Muscle of leg (tissue), 11 donors: ENCODE data around the gene CAB39L. TPM values are rescaled to one million over a fixed set of nuclear protein-coding genes. Genes with fewer than 3 reads are reported as not detected.
"Not testable (repeated sequence)": the region's sequence is repeated elsewhere in the genome, so short reads cannot be mapped to it uniquely, and the experiment has no call there.

Experiments used
- DNase-seq: peaks from one replicate; pipeline ENCODE4 v3.0.0; 2013
- H3K27ac ChIP-seq: one replicate; pipeline ENCODE4 v1.5.1; 2013; ENCODE audit warnings: mild to moderate bottlenecking, low read length, control low read depth
- H3K27me3 ChIP-seq: one replicate; pipeline ENCODE4 v1.6.1; 2013; ENCODE audit warnings: low read length; ENCODE audit not compliant: control insufficient read depth, insufficient read depth
- H3K36me3 ChIP-seq: one replicate; pipeline ENCODE4 v1.6.1; 2013; ENCODE audit warnings: low read length; ENCODE audit not compliant: control insufficient read depth, insufficient read depth
- H3K4me1 ChIP-seq: one replicate; pipeline ENCODE4 v1.6.1; 2013; ENCODE audit warnings: low read length; ENCODE audit not compliant: control insufficient read depth, insufficient read depth
- H3K4me3 ChIP-seq: one replicate; pipeline ENCODE4 v1.5.1; 2013; ENCODE audit warnings: low read length, control low read depth
- H3K9me3 ChIP-seq: replicated peaks from 2 replicates; pipeline ENCODE4 v1.6.1; 2013; ENCODE audit warnings: low read depth, low read length; ENCODE audit not compliant: control insufficient read depth
- WGBS: methylation state at CpG from one replicate; pipeline ENCODE4 v1.1.5; 2013; ENCODE audit warnings: missing lambda C conversion rate; ENCODE audit not compliant: insufficient coverage; 5-methylcytosine and 5-hydroxymethylcytosine counted together
- polyA plus RNA-seq, 8 donors: library from polyadenylated mRNA; unstranded; fragments of 120-200 nt; gene quantifications; one replicate each; pipeline versions ENCODE4 v1.2.1 to v1.2.3, GENCODE V29; 2013; ENCODE audit warnings: inconsistent platforms in 1 of 8, low replicate concordance in 1 of 8; ENCODE audit not compliant: insufficient read length in 8 of 8, insufficient read depth in 1 of 8
- total RNA-seq: library from RNA; stranded (reverse); fragments of 120-200 nt; gene quantifications from one replicate; pipeline ENCODE4 v1.2.4, GENCODE V29; 2013

Gene CAB39L
- total and polyA plus RNA-seq, 9 donors: 3.5 to 6.1 (median 4.5) TPM

- no peak for DNase-seq
- H3K36me3 ChIP-seq: no peaks in the 10 kb centered on the region
These were observed 107.2 kb downstream of the CAB39L start for GRCh38 chr13:49336655-49337054.

GRCh38 chr13:49330546-49330864, 113.4 kb downstream of the CAB39L start:
- Histone ChIP-seq H3K27me3 (no peaks in the 10 kb centered on the region), H3K36me3 (no peaks in the 10 kb centered on the region), H3K4me3 (no peak overlapping the region), H3K9me3 (no peaks in the 10 kb centered on the region), H3K27ac (no peak overlapping the region), H3K4me1 (no peaks in the 10 kb centered on the region)
- DNase-seq: no peak
- no CpG with 5 or more reads among the region's 1 CpG for WGBS

More at GRCh38 chr13:49336655-49337054, 107.2 kb downstream of the CAB39L start:
- Histone ChIP-seq H3K27ac (no peak overlapping the region), H3K4me3 (no peak overlapping the region), H3K27me3 (no peaks in the 10 kb centered on the region), H3K9me3 (no peaks in the 10 kb centered on the region), H3K4me1 (no peaks in the 10 kb centered on the region)
- 89% methylated on average over 3 of the region's 4 CpGs for WGBS

GRCh38 chr13:49329831-49330545, 113.9 kb downstream of the CAB39L start:
- 84% methylated on average over 6 of the region's 8 CpGs for WGBS
- Histone ChIP-seq H3K4me1 (no peaks in the 10 kb centered on the region), H3K9me3 (no peaks in the 10 kb centered on the region), H3K27me3 (no peaks in the 10 kb centered on the region), H3K4me3 (no peak overlapping the region), H3K27ac (no peak overlapping the region), H3K36me3 (no peaks in the 10 kb centered on the region)
- DNase-seq: no peak

- H3K27ac ChIP-seq, H3K9me3 ChIP-seq: not testable (repeated sequence)
These were observed 116.7 kb downstream of the CAB39L start for GRCh38 chr13:49327145-49327544.

DNA sequence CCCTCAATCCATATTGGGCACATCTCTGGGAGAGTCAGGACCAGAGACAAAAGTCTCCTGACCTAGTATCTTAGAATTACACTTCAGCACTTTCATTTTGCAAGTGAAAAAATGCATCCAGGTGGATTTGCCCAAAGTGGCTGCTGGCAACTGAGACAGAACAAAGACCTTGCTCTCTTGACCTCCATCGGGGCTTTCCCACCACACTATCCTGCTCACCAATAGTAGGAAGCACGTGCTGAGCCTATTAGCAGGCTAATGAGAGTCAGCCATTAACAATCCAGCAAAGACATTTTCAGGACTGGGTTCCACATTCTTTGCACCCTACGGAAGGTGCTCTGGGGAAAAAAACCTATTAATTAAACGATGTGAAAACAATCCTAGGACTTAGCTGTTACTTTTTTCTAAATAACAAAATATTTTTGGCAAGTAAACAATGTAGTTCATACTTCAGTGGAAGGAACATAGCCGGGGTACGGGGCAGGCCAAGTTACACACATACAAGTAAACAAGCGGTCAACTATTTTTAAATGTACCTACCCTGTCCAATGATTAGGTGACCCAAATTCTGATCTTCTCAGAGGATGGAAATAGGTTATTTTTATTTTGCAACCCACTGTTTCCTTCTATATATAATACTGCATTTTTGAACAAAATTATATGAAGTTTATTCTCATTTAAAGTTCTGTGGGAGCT, 117.5 kb downstream of the CAB39L start:
- no peaks in the 10 kb centered on the region for H3K4me1 ChIP-seq
- no peaks in the 10 kb centered on the region for H3K36me3 ChIP-seq
- whole genome bisulfite sequencing: 67% methylated on average over 1 of the region's 7 CpGs
- no peak overlapping the region for H3K4me3 ChIP-seq
- H3K27me3 ChIP-seq: no peaks in the 10 kb centered on the region
- DNase-seq: no peak
- no peak overlapping the region for H3K27ac ChIP-seq
- no peaks in the 10 kb centered on the region for H3K9me3 ChIP-seq

More at GRCh38 chr13:49327145-49327544, 116.7 kb downstream of the CAB39L start:
- not testable (repeated sequence) for H3K4me1 ChIP-seq, H3K27me3 ChIP-seq, DNase-seq, H3K4me3 ChIP-seq, H3K36me3 ChIP-seq
- WGBS: 100% methylated on average over 1 of the region's 3 CpGs

GRCh38 chr13:49323344-49323743, 120.5 kb downstream of the CAB39L start:
- Histone ChIP-seq H3K36me3 (no peaks in the 10 kb centered on the region), H3K27me3 (no peaks in the 10 kb centered on the region), H3K27ac (no peak overlapping the region), H3K4me3 (no peak overlapping the region), H3K4me1 (no peaks in the 10 kb centered on the region), H3K9me3 (no peaks in the 10 kb centered on the region)
- no peak for DNase-seq
- 90% methylated on average over 2 of the region's 7 CpGs for WGBS

- H3K27ac ChIP-seq: no peak overlapping the region
These were observed 121.2 kb downstream of the CAB39L start for GRCh38 chr13:49322702-49323101.

GRCh38 chr13:49320975-49321374, 122.9 kb downstream of the CAB39L start:
- no peaks in the 10 kb centered on the region for H3K27me3 ChIP-seq
- H3K4me1 ChIP-seq: no peaks in the 10 kb centered on the region
- no peaks in the 10 kb centered on the region for H3K9me3 ChIP-seq
- DNase-seq: no peak
- no peak overlapping the region for H3K27ac ChIP-seq
- no peaks in the 10 kb centered on the region for H3K36me3 ChIP-seq
- no CpG with 5 or more reads among the region's 2 CpGs for WGBS
- H3K4me3 ChIP-seq: no peak overlapping the region

More at GRCh38 chr13:49322702-49323101, 121.2 kb downstream of the CAB39L start:
- Histone ChIP-seq H3K4me3 (no peak overlapping the region), H3K27me3 (no peaks in the 10 kb centered on the region), H3K36me3 (no peaks in the 10 kb centered on the region), H3K9me3 (no peaks in the 10 kb centered on the region), H3K4me1 (no peaks in the 10 kb centered on the region)
- no peak for DNase-seq
- no CpG with 5 or more reads among the region's 2 CpGs for WGBS

DNA sequence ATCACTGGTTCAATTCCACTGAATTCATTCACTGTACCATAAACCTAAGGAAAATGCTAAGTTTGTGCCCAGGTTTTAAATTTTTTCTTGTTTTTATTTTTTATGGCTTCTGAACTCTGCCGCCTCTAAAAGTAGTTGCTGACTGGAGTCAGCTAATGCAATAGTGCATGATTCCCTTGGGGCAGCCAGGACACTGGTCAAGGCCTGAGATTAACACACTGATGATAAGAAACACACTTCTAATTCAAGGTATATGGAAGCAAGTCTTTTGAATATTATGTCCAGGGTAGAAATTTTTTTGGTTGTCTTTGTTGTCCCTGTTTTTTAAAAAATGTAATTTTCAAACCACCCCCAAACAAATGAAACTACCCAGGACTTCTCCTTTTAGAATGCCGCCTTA, 123.9 kb downstream of the CAB39L start:
- no peaks in the 10 kb centered on the region for H3K27me3 ChIP-seq
- no peak for DNase-seq
- H3K36me3 ChIP-seq: no peaks in the 10 kb centered on the region
- no peak overlapping the region for H3K27ac ChIP-seq
- H3K9me3 ChIP-seq: no peaks in the 10 kb centered on the region
- no CpG with 5 or more reads among the region's 2 CpGs for WGBS
- H3K4me3 ChIP-seq: no peak overlapping the region
- H3K4me1 ChIP-seq: no peaks in the 10 kb centered on the region

GRCh38 chr13:49319551-49319950, 124.3 kb downstream of the CAB39L start:
- no peak for DNase-seq
- H3K36me3 ChIP-seq: no peaks in the 10 kb centered on the region
- H3K4me1 ChIP-seq: no peaks in the 10 kb centered on the region
- no peaks in the 10 kb centered on the region for H3K27me3 ChIP-seq
- H3K27ac ChIP-seq: no peak overlapping the region
- no peak overlapping the region for H3K4me3 ChIP-seq
- H3K9me3 ChIP-seq: no peaks in the 10 kb centered on the region
